HepG2 (cell line): ENCODE data around the gene CRYZL1. TPM values are rescaled to one million over a fixed set of nuclear protein-coding genes. Genes with fewer than 3 reads are reported as not detected.

Experiments used
- FOSL2 ChIP-seq: sonication (generic); formaldehyde crosslinking; IDR thresholded peaks from 2 replicates; pipeline ENCODE4 v1.4.0; 2020; ENCODE audit warnings: missing genetic modification reagents
- GZF1 ChIP-seq: sonication (generic); formaldehyde crosslinking; IDR thresholded peaks from 2 replicates; pipeline ENCODE4 v1.5.1; 2020; ENCODE audit warnings: mild to moderate bottlenecking, missing genetic modification reagents
- HNRNPL ChIP-seq: fragments of 200-400 bp; formaldehyde crosslinking; IDR thresholded peaks from 2 replicates; pipeline ENCODE4 v1.6.1; 2017; ENCODE audit warnings: mild to moderate bottlenecking, low read depth, low read length
- MAF1 ChIP-seq: sonication (generic); formaldehyde crosslinking; IDR thresholded peaks from 2 replicates; pipeline ENCODE4 v1.5.0; 2020; ENCODE audit warnings: missing genetic modification reagents, borderline replicate concordance
- MBD4 ChIP-seq: IDR thresholded peaks from 2 replicates; pipeline ENCODE4 v1.6.1; 2012; ENCODE audit warnings: low read length, inconsistent platforms, borderline replicate concordance
- MED8 ChIP-seq: sonication (generic); formaldehyde crosslinking; IDR thresholded peaks from 2 replicates; pipeline ENCODE4 v1.8.1; 2023; ENCODE audit warnings: mild to moderate bottlenecking, missing genetic modification reagents; ENCODE audit not compliant: insufficient replicate concordance
- MIER3 ChIP-seq: IDR thresholded peaks from 2 replicates; pipeline ENCODE4 v1.6.1; 2016; ENCODE audit warnings: missing compliant biosample characterization, borderline replicate concordance
- SNAI1 ChIP-seq: sonication (generic); formaldehyde crosslinking; IDR thresholded peaks from 2 replicates; pipeline ENCODE4 v1.5.0; 2020; ENCODE audit warnings: mild to moderate bottlenecking, missing genetic modification reagents, borderline replicate concordance
- SP5 ChIP-seq: IDR thresholded peaks from 2 replicates; pipeline ENCODE4 v1.6.1; 2016; ENCODE audit warnings: low read depth, borderline replicate concordance
- SRF ChIP-seq: IDR thresholded peaks from 2 replicates; pipeline ENCODE4 v1.6.1; 2011; ENCODE audit warnings: mild to moderate bottlenecking, low read depth, low read length, moderate library complexity
- STAG1 ChIP-seq: sonication (generic); formaldehyde crosslinking; IDR thresholded peaks from 2 replicates; pipeline ENCODE4 v1.4.0; 2020; ENCODE audit warnings: missing genetic modification reagents
- STAT5B ChIP-seq: sonication (generic); formaldehyde crosslinking; IDR thresholded peaks from 2 replicates; pipeline ENCODE4 v1.4.0; 2020; ENCODE audit warnings: missing genetic modification reagents
- TGIF2 ChIP-seq: IDR thresholded peaks from 2 replicates; pipeline ENCODE4 v1.6.1; 2016; ENCODE audit warnings: control low read depth, missing compliant biosample characterization
- THYN1 ChIP-seq: sonication (generic); formaldehyde crosslinking; IDR thresholded peaks from 2 replicates; pipeline ENCODE4 v1.8.1; 2023; ENCODE audit warnings: low read depth, mild to moderate bottlenecking, moderate library complexity, missing genetic modification reagents, borderline replicate concordance
- ZFP36 ChIP-seq: fragments of 150-350 bp; IDR thresholded peaks from 2 replicates; pipeline ENCODE4 v1.6.1; 2018; ENCODE audit warnings: borderline replicate concordance, low read length, low read depth; ENCODE audit not compliant: partially characterized antibody
- ZKSCAN5 ChIP-seq: sonication (generic); formaldehyde crosslinking; IDR thresholded peaks from 2 replicates; pipeline ENCODE4 v1.5.1; 2020; ENCODE audit warnings: mild to moderate bottlenecking, missing genetic modification reagents
- ZNF143 ChIP-seq: sonication (generic); formaldehyde crosslinking; IDR thresholded peaks from 2 replicates; pipeline ENCODE4 v1.4.0; 2020; ENCODE audit warnings: missing genetic modification reagents
- ZNF510 ChIP-seq: sonication (generic); formaldehyde crosslinking; IDR thresholded peaks from 2 replicates; pipeline ENCODE4 v1.4.0; 2020; ENCODE audit warnings: low read depth, mild to moderate bottlenecking, missing genetic modification reagents
- ZNF550 ChIP-seq: sonication (generic); formaldehyde crosslinking; IDR thresholded peaks from 2 replicates; pipeline ENCODE4 v1.4.0; 2020; ENCODE audit warnings: mild to moderate bottlenecking, missing genetic modification reagents, borderline replicate concordance
- ZSCAN20 ChIP-seq: sonication (generic); formaldehyde crosslinking; IDR thresholded peaks from 2 replicates; pipeline ENCODE4 v1.4.0; 2020; ENCODE audit warnings: missing genetic modification reagents, mild to moderate bottlenecking, borderline replicate concordance
- polyA plus RNA-seq, 8 experiments: library from polyadenylated mRNA; depleted of rRNA in 3 of 8; stranded (reverse) in 7 of 8; unstranded in 1 of 8; fragments of >200 nt; fragmentation: Illumina TruSeq in 4 of 8; extraction: Trizol in 4 of 8; gene quantifications; 2 replicates each; pipeline versions ENCODE4 v1.2.1 to v1.2.3, GENCODE V29; 2011 to 2016; ENCODE audit warnings: low read depth in 4 of 8, missing spikeins in 1 of 8, mixed read lengths in 1 of 8; ENCODE audit not compliant: insufficient read depth in 1 of 8
- total RNA-seq, 5 experiments: library from RNA; depleted of rRNA; stranded (reverse); fragments of >200 nt; fragmentation: Illumina TruSeq; extraction: Trizol; gene quantifications; 2 replicates each; pipeline ENCODE4 v1.2.3, GENCODE V29; 2016; ENCODE audit warnings: low read depth in 1 of 5
- TF ChIP-seq, protein P1 (sequence below): sonication (generic); formaldehyde crosslinking; IDR thresholded peaks from 2 replicates; pipeline ENCODE4 v1.8.1; 2023; ENCODE audit warnings: missing genetic modification reagents, inconsistent platforms, borderline replicate concordance
- TF ChIP-seq, protein P2 (sequence below): sonication (generic); formaldehyde crosslinking; IDR thresholded peaks from 2 replicates; pipeline ENCODE4 v1.4.0; 2020; ENCODE audit warnings: missing genetic modification reagents
- TF ChIP-seq, protein P3 (sequence below): sonication (generic); formaldehyde crosslinking; IDR thresholded peaks from 2 replicates; pipeline ENCODE4 v1.8.0; 2022; ENCODE audit warnings: missing genetic modification reagents, mild to moderate bottlenecking, borderline replicate concordance
- TF ChIP-seq, protein P4 (sequence below): sonication (generic); formaldehyde crosslinking; IDR thresholded peaks from 2 replicates; pipeline ENCODE4 v1.9.0; 2021; ENCODE audit warnings: missing genetic modification reagents, mild to moderate bottlenecking, borderline replicate concordance

Gene CRYZL1
- total and polyA plus RNA-seq, 2 of the 13 experiments (the other 11 are each of a cell fraction or from before 2014, with no cell fraction given): 20.3 to 27.7 TPM

DNA sequence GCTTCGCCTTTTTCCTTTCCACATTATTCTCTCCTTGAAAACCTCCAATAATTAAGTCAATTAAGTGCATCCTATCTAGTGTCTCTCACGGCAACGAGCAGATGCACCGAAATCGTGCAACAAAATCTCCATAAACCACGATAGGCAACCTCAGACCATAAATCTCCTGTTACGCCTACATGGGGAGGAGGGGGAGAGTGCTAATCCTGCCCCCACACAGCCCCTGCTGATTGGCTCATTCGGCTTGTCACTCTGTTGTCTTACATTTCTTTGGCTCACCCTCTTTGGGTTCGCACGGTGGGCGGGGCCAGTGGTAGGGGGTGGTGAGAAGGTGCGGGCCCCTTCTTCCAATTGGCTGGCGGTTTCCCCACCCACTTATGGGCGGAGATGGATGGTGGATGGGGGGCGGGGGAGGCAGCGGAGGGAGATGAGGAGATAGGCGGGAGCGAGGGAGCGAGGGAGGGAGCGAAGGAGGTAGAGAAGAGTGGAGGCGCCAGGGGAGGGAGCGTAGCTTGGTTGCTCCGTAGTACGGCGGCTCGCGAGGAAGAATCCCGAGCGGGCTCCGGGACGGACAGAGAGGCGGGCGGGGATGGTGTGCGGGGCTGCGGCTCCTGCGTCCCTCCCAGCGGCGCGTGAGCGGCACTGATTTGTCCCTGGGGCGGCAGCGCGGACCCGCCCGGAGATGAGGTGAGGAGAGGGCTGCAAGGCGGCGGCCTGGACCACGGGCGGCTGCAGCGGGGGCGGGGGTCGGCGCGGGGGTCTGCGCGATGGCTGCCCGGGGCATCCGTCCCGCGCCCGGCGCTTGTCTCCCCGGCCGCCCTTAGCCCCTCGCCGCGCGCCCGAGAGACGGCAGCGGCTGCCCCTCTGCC, 720 bp upstream of the CRYZL1 start, which contains the start of gene ITSN1 (continued):
- TF ChIP-seq, protein P1, sequence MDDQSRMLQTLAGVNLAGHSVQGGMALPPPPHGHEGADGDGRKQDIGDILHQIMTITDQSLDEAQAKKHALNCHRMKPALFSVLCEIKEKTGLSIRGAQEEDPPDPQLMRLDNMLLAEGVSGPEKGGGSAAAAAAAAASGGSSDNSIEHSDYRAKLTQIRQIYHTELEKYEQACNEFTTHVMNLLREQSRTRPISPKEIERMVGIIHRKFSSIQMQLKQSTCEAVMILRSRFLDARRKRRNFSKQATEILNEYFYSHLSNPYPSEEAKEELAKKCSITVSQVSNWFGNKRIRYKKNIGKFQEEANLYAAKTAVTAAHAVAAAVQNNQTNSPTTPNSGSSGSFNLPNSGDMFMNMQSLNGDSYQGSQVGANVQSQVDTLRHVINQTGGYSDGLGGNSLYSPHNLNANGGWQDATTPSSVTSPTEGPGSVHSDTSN: no peak
- no peak for TF ChIP-seq HNRNPL
- TF ChIP-seq MBD4: no peak
- TF ChIP-seq STAT5B (CRISPR knock-in tag): no peak
- TF ChIP-seq GZF1: no peak
- TF ChIP-seq ZNF143 (CRISPR knock-in tag): no peak; the same call in 1 of the 2 replicates
- TF ChIP-seq THYN1: no peak
- no peak for TF ChIP-seq SNAI1 (CRISPR knock-in tag)
- TF ChIP-seq MAF1 (CRISPR knock-in tag): no peak
- TF ChIP-seq STAG1 (CRISPR knock-in tag): no peak
- no peak for TF ChIP-seq ZNF550 (CRISPR knock-in tag)
- TF ChIP-seq FOSL2: no peak
- no peak; the same call in none of the 2 replicates for TF ChIP-seq SP5 (CRISPR knock-in tag)
- TF ChIP-seq ZSCAN20 (CRISPR knock-in tag): no peak
- TF ChIP-seq, protein P2, sequence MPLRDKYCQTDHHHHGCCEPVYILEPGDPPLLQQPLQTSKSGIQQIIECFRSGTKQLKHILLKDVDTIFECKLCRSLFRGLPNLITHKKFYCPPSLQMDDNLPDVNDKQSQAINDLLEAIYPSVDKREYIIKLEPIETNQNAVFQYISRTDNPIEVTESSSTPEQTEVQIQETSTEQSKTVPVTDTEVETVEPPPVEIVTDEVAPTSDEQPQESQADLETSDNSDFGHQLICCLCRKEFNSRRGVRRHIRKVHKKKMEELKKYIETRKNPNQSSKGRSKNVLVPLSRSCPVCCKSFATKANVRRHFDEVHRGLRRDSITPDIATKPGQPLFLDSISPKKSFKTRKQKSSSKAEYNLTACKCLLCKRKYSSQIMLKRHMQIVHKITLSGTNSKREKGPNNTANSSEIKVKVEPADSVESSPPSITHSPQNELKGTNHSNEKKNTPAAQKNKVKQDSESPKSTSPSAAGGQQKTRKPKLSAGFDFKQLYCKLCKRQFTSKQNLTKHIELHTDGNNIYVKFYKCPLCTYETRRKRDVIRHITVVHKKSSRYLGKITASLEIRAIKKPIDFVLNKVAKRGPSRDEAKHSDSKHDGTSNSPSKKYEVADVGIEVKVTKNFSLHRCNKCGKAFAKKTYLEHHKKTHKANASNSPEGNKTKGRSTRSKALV (CRISPR knock-in tag): no peak
- no peak for TF ChIP-seq ZNF510 (CRISPR knock-in tag)
- TF ChIP-seq SRF: no peak
- no peak for TF ChIP-seq ZKSCAN5 (CRISPR knock-in tag)
- TF ChIP-seq, protein P3, sequence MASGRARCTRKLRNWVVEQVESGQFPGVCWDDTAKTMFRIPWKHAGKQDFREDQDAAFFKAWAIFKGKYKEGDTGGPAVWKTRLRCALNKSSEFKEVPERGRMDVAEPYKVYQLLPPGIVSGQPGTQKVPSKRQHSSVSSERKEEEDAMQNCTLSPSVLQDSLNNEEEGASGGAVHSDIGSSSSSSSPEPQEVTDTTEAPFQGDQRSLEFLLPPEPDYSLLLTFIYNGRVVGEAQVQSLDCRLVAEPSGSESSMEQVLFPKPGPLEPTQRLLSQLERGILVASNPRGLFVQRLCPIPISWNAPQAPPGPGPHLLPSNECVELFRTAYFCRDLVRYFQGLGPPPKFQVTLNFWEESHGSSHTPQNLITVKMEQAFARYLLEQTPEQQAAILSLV (CRISPR knock-in tag): no peak
- TF ChIP-seq MED8 (CRISPR knock-in tag): no peak
- TF ChIP-seq ZFP36: no peak
- TF ChIP-seq MIER3: peak; percentile 51; the same call in 1 of the 2 replicates
- TF ChIP-seq TGIF2 (CRISPR knock-in tag): no peak
- TF ChIP-seq, protein P4, sequence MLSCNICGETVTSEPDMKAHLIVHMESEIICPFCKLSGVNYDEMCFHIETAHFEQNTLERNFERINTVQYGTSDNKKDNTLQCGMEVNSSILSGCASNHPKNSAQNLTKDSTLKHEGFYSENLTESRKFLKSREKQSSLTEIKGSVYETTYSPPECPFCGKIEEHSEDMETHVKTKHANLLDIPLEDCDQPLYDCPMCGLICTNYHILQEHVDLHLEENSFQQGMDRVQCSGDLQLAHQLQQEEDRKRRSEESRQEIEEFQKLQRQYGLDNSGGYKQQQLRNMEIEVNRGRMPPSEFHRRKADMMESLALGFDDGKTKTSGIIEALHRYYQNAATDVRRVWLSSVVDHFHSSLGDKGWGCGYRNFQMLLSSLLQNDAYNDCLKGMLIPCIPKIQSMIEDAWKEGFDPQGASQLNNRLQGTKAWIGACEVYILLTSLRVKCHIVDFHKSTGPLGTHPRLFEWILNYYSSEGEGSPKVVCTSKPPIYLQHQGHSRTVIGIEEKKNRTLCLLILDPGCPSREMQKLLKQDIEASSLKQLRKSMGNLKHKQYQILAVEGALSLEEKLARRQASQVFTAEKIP (CRISPR knock-in tag): no peak
